Activated CD4-positive, alpha-beta memory T cell treated with anti-CD3 and anti-CD28 coated beads, Interleukin-2, amount 10 ng/mL, durations not matched to agents 7 days and 5 days (primary cell): ENCODE data around the gene PRSS22. TPM values are rescaled to one million over a fixed set of nuclear protein-coding genes. Genes with fewer than 3 reads are reported as not detected.

Experiments
- CTCF ChIA-PET: fragments of 350-600 bp; sonication (Branson Sonifier 250); formaldehyde crosslinking; loops from one replicate; lab custom pipeline; 2021; ENCODE audit warnings: antibody characterized with exemption, inconsistent platforms; lab: Charles Lee
- POLR2A ChIA-PET: fragments of 350-600 bp; sonication (Branson Sonifier 250); formaldehyde crosslinking; loops from one replicate; lab custom pipeline; 2021; ENCODE audit warnings: antibody characterized with exemption; lab: Charles Lee
- DNase-seq: peaks from one replicate; pipeline ENCODE4 v3.0.0-alpha.2; 2020
- H3K27ac Mint-ChIP-seq: one replicate; pipeline ENCODE4 v1.8.0; 2021; ENCODE audit warnings: mild to moderate bottlenecking, mixed read lengths
- H3K27me3 Mint-ChIP-seq: one replicate; pipeline ENCODE4 v1.8.0; 2021; ENCODE audit warnings: mixed read lengths
- H3K36me3 Mint-ChIP-seq: one replicate; pipeline ENCODE4 v1.8.0; 2021; ENCODE audit warnings: low read depth, mixed read lengths
- H3K4me1 Mint-ChIP-seq: one replicate; pipeline ENCODE4 v1.8.0; 2021; ENCODE audit warnings: mixed read lengths
- H3K4me3 Mint-ChIP-seq: one replicate; pipeline ENCODE4 v1.8.0; 2021; ENCODE audit warnings: mild to moderate bottlenecking, mixed read lengths
- H3K9me3 Mint-ChIP-seq: one replicate; pipeline ENCODE4 v1.8.0; 2021; ENCODE audit warnings: mixed read lengths
- total RNA-seq, 2 experiments: library from RNA; stranded (reverse); gene quantifications; one replicate each; pipeline ENCODE4 v1.2.3, GENCODE V29; 2021

Gene PRSS22
- total RNA-seq, 2 experiments from 2014 or later = not detected

GRCh38 chr16:2820836-2821486 is 37.0 kb downstream of the PRSS22 start:
- Mint-ChIP-seq H3K27me3 (peaks cover 2% of the 10 kb centered on the region), H3K27ac (no peak overlapping the region), H3K4me3 (no peak overlapping the region), H3K36me3 (no peaks in the 10 kb centered on the region), H3K4me1 (no peaks in the 10 kb centered on the region), H3K9me3 (no peaks in the 10 kb centered on the region)
- ChIA-PET POLR2A (no interaction called here), CTCF (no interaction called here)
- DNase-seq = no peak

GRCh38 chr16:2819939-2820835 is 37.8 kb downstream of the PRSS22 start:
- ChIA-PET POLR2A (no interaction called here), CTCF (no interaction called here)
- H3K4me3 Mint-ChIP-seq = no peak overlapping the region
- no peaks in the 10 kb centered on the region for H3K9me3 Mint-ChIP-seq
- H3K36me3 Mint-ChIP-seq = no peaks in the 10 kb centered on the region
- H3K4me1 Mint-ChIP-seq = no peaks in the 10 kb centered on the region
- no peak overlapping the region for H3K27ac Mint-ChIP-seq
- peaks cover 2% of the 10 kb centered on the region for H3K27me3 Mint-ChIP-seq
- DNase-seq = no peak

- Mint-ChIP-seq H3K27ac (no peak overlapping the region), H3K27me3 (peaks cover 2% of the 10 kb centered on the region), H3K4me1 (no peaks in the 10 kb centered on the region), H3K36me3 (no peaks in the 10 kb centered on the region), H3K4me3 (no peak overlapping the region), H3K9me3 (no peaks in the 10 kb centered on the region)
- no peak for DNase-seq
- ChIA-PET POLR2A (no interaction called here), CTCF (no interaction called here)
These were observed 38.6 kb downstream of the PRSS22 start for GRCh38 chr16:2819179-2819938.

GRCh38 chr16:2818272-2818876 is 39.6 kb downstream of the PRSS22 start:
- H3K27me3 Mint-ChIP-seq = peaks cover 2% of the 10 kb centered on the region
- H3K36me3 Mint-ChIP-seq = no peaks in the 10 kb centered on the region
- no peaks in the 10 kb centered on the region for H3K9me3 Mint-ChIP-seq
- no peak for DNase-seq
- no peaks in the 10 kb centered on the region for H3K4me1 Mint-ChIP-seq
- no peak overlapping the region for H3K4me3 Mint-ChIP-seq
- H3K27ac Mint-ChIP-seq = no peak overlapping the region
- ChIA-PET POLR2A (no interaction called here), CTCF (no interaction called here)

GRCh38 chr16:2817340-2818271 is 40.4 kb downstream of the PRSS22 start:
- no peaks in the 10 kb centered on the region for H3K27me3 Mint-ChIP-seq
- no peaks in the 10 kb centered on the region for H3K4me1 Mint-ChIP-seq
- H3K9me3 Mint-ChIP-seq = no peaks in the 10 kb centered on the region
- no peak overlapping the region for H3K27ac Mint-ChIP-seq
- ChIA-PET CTCF (interaction anchor here (0.7 kb wide), 2 partner anchors 50 to 137 kb away, joined by 3 read pairs; no protein-coding TSS in a partner anchor), POLR2A (no interaction called here)
- H3K36me3 Mint-ChIP-seq = no peaks in the 10 kb centered on the region
- H3K4me3 Mint-ChIP-seq = no peak overlapping the region
- no peak for DNase-seq

GRCh38 chr16:2816751-2817339 is 41.1 kb downstream of the PRSS22 start, which contains the start of gene PRSS21:
Gene PRSS21, plus strand, starts transcription at chr16:2817237. Its CDS starts 32 bp downstream, at chr16:2817269.
- Mint-ChIP-seq H3K36me3 (no peaks in the 10 kb centered on the region), H3K9me3 (no peaks in the 10 kb centered on the region), H3K4me3 (peak within 1 kb of the TSS; percentile 13), H3K27ac (no peak within 1 kb of the TSS), H3K4me1 (no peaks in the 10 kb centered on the region), H3K27me3 (no peaks in the 10 kb centered on the region)
- DNase-seq = peak; percentile 27
- ChIA-PET CTCF (interaction anchor here (0.7 kb wide), 2 partner anchors 51 to 138 kb away, joined by 3 read pairs; no protein-coding TSS in a partner anchor), POLR2A (no interaction called here)

- POLR2A ChIA-PET = no interaction called here
- H3K4me1 Mint-ChIP-seq = no peaks in the 10 kb centered on the region
- H3K36me3 Mint-ChIP-seq = no peaks in the 10 kb centered on the region
- H3K4me3 Mint-ChIP-seq = no peak overlapping the region
- no peak overlapping the region for H3K27ac Mint-ChIP-seq
- no peaks in the 10 kb centered on the region for H3K9me3 Mint-ChIP-seq
- CTCF ChIA-PET = no interaction called here
- DNase-seq = no peak
- peaks cover 6% of the 10 kb centered on the region for H3K27me3 Mint-ChIP-seq
These were observed 42.6 kb downstream of the PRSS22 start for GRCh38 chr16:2815299-2815771.

- no peak overlapping the region for H3K27ac Mint-ChIP-seq
- no peak for DNase-seq
- H3K4me3 Mint-ChIP-seq = no peak overlapping the region
- no peaks in the 10 kb centered on the region for H3K9me3 Mint-ChIP-seq
- no peaks in the 10 kb centered on the region for H3K4me1 Mint-ChIP-seq
- CTCF ChIA-PET = no interaction called here
- no peaks in the 10 kb centered on the region for H3K36me3 Mint-ChIP-seq
- POLR2A ChIA-PET = no interaction called here
- H3K27me3 Mint-ChIP-seq = peaks cover 9% of the 10 kb centered on the region
These were observed 43.2 kb downstream of the PRSS22 start for GRCh38 chr16:2814551-2815298.

GRCh38 chr16:2813771-2814221 is 44.2 kb downstream of the PRSS22 start:
- DNase-seq = no peak
- CTCF ChIA-PET = no interaction called here
- POLR2A ChIA-PET = no interaction called here
- Mint-ChIP-seq H3K27me3 (peaks cover 18% of the 10 kb centered on the region), H3K27ac (no peak overlapping the region), H3K4me3 (no peak overlapping the region), H3K4me1 (no peaks in the 10 kb centered on the region), H3K9me3 (no peaks in the 10 kb centered on the region), H3K36me3 (no peaks in the 10 kb centered on the region)

GRCh38 chr16:2811703-2812471 is 46.1 kb downstream of the PRSS22 start:
- H3K27me3 Mint-ChIP-seq = peaks cover 27% of the 10 kb centered on the region
- H3K4me3 Mint-ChIP-seq = no peak overlapping the region
- DNase-seq = no peak
- ChIA-PET POLR2A (no interaction called here), CTCF (no interaction called here)
- no peak overlapping the region for H3K27ac Mint-ChIP-seq
- no peaks in the 10 kb centered on the region for H3K4me1 Mint-ChIP-seq
- no peaks in the 10 kb centered on the region for H3K36me3 Mint-ChIP-seq
- H3K9me3 Mint-ChIP-seq = no peaks in the 10 kb centered on the region
